Subcutaneous abdominal adipose tissue (tissue), 5 donors: ENCODE results near the gene HPSE.

Experiments
- H3K27ac ChIP-seq: one replicate; pipeline ENCODE4 v1.7.0; 2013; ENCODE audit warnings: low read depth, mild to moderate bottlenecking, inconsistent platforms, low read length, moderate library complexity
- H3K27me3 ChIP-seq, 5 donors: one replicate each; pipeline ENCODE4 v1.7.0; 2013; ENCODE audit warnings: low read length in 5 of 5, inconsistent platforms in 1 of 5; ENCODE audit not compliant: control insufficient read depth in 5 of 5, insufficient read depth in 4 of 5
- H3K36me3 ChIP-seq, 5 donors: one replicate each; pipeline ENCODE4 v1.7.0; 2013; ENCODE audit warnings: low read length in 5 of 5; ENCODE audit not compliant: control insufficient read depth in 5 of 5, insufficient read depth in 5 of 5
- H3K4me1 ChIP-seq, 5 donors: one replicate each; pipeline ENCODE4 v1.7.0; 2013; ENCODE audit warnings: low read length in 5 of 5, mild to moderate bottlenecking in 3 of 5, moderate library complexity in 1 of 5; ENCODE audit not compliant: control insufficient read depth in 5 of 5, insufficient read depth in 5 of 5
- H3K4me3 ChIP-seq, 5 donors: one replicate each; pipeline ENCODE4 v1.7.0; 2013; ENCODE audit warnings: low read length in 5 of 5, low read depth in 1 of 5
- H3K9ac ChIP-seq, 5 donors: one replicate each; pipeline ENCODE4 v1.7.0; 2013; ENCODE audit warnings: low read length in 5 of 5, mild to moderate bottlenecking in 4 of 5, moderate library complexity in 3 of 5
- H3K9me3 ChIP-seq, 5 donors: one replicate each; pipeline ENCODE4 v1.7.0; 2013; ENCODE audit warnings: low read length in 5 of 5; ENCODE audit not compliant: control insufficient read depth in 5 of 5
- donor health status: healthy.
- donor health status: healthy.
- donor health status: healthy.
- donor health status: healthy.
- donor health status: healthy.

The HPSE gene

DNA sequence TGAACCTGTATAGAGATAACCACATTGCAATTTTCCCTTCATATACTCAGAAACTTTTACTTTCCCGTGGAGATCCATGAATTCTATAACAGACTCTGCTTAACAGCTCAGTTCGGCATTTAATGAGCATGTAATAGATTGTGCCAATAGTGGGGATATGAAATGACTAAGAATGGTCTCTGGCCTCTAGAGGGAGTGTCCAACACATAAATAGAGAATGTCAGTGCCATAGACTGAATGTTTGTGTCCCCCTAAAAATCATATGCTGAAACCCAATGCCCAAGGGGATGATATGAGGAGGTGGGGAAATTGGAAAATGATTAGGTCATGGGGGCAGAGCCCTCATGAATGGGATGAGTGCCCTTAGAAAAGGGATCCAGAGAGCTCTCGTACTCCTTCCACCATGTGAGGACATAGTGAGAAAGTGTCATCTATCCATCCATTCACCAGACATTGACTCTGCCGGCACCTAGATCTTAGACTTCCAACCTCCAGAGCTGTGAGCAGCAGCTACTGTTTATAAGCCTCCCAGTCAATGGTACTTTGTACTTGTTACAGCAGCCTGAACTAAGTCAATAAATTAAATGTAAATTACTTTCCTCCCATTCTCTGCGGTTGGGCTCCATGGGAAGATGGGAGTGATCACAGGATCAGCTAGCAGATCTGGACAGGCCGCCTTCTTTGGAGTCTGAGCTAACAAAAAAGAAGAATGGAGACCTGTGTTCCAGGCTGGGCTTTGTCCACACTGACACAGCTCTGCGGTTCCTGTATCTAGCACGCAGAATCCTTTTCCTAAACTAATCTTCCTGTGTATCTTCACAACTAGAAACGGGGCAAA, 28.1 kb upstream of the HPSE start:
- no peak overlapping the region for H3K27ac ChIP-seq
- no peaks in the 10 kb centered on the region for H3K4me1 ChIP-seq
- H3K9ac ChIP-seq = no peak overlapping the region
- no peaks in the 10 kb centered on the region for H3K27me3 ChIP-seq
- H3K36me3 ChIP-seq = no peaks in the 10 kb centered on the region
- no peak overlapping the region for H3K4me3 ChIP-seq
- H3K9me3 ChIP-seq = no peaks in the 10 kb centered on the region

DNA sequence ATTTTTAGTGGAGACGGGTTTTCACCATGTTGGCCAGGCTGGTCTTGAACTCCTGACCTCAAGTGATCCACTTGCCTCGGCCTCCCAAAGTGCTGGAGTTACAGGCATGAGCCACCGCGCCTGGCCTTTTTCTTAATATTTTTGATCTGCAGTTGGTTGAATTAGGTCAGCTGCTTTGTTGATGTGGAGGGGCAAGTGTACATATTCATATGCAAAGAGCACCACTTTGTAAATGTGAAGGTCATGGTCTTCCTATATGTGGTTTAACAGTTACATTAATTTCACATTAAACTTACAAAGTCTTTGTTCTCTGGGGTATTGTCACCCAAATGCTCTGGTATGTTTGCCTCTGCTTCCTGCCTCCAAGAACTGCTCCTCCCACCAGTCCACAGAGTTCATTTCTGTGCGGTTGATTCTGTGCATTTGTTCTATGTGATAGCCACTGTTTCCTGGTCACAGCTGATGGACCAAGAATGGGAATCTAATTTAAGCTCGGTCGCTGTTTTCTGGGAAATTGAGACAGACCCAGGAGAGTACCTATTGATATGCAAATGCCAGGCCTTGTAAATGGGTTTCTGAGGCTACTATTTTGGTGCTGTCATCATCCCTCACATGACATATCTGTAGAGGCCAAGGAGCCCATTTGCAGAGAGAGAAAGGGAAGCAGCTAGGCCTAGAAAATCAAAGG, 26.9 kb upstream of the HPSE start:
- Histone ChIP-seq H3K4me3 (no peak overlapping the region), H3K36me3 (no peaks in the 10 kb centered on the region), H3K9me3 (no peaks in the 10 kb centered on the region), H3K27ac (no peak overlapping the region), H3K4me1 (peaks cover 0 to 8% (median 0%) of the 10 kb centered on the region in 5 donors), H3K9ac (no peak overlapping the region), H3K27me3 (no peaks in the 10 kb centered on the region)

DNA sequence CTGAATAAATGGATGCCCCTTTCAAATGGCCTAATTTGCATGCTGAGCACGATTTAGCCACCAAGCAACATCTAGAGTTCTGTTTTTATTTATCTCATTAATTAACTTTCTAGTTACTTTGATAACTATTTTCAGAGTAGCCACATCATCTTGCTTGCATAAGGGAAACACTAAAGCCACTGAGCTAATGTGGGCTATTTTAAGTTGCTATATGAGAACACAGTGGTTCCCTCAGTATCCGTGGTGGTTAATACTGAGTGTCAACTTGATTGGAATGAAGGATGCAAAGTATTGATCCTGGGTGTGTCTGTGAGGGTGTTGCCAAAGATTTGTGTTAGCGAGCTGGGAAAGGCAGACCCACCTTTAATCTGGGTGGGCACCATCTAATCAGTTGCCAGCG, 25.4 kb upstream of the HPSE start:
- no peak overlapping the region for H3K27ac ChIP-seq
- H3K4me3 ChIP-seq = no peak overlapping the region
- H3K9ac ChIP-seq = no peak overlapping the region
- H3K4me1 ChIP-seq = peaks cover 0 to 8% (median 0%) of the 10 kb centered on the region in 5 donors
- no peaks in the 10 kb centered on the region for H3K27me3 ChIP-seq
- no peaks in the 10 kb centered on the region for H3K9me3 ChIP-seq
- H3K36me3 ChIP-seq = no peaks in the 10 kb centered on the region

DNA sequence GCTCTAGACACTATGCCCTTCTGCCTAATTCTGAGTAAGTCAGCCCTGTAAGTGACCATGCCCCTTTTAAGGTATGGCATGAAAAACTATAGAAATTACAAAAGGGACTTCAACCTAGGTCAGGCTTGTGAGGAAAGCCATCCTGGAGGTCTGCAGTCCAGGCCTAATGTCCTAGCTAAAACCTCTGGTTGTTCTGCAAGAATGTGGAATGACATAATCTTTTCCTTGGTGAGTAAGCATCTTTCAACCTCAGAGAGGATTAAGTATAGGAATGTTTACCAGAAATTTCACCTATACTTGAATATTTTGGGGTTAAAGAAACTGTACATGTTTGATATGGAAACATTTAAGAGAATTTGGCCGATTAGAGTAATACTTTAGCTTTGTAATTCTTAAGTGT, 23.8 kb upstream of the HPSE start:
- Histone ChIP-seq H3K36me3 (no peaks in the 10 kb centered on the region), H3K4me3 (no peak overlapping the region), H3K27me3 (no peaks in the 10 kb centered on the region), H3K4me1 (peaks cover 0 to 8% (median 0%) of the 10 kb centered on the region in 5 donors), H3K9ac (no peak overlapping the region), H3K9me3 (peaks cover 0 to 7% (median 3%) of the 10 kb centered on the region in 5 donors), H3K27ac (no peak overlapping the region)

DNA sequence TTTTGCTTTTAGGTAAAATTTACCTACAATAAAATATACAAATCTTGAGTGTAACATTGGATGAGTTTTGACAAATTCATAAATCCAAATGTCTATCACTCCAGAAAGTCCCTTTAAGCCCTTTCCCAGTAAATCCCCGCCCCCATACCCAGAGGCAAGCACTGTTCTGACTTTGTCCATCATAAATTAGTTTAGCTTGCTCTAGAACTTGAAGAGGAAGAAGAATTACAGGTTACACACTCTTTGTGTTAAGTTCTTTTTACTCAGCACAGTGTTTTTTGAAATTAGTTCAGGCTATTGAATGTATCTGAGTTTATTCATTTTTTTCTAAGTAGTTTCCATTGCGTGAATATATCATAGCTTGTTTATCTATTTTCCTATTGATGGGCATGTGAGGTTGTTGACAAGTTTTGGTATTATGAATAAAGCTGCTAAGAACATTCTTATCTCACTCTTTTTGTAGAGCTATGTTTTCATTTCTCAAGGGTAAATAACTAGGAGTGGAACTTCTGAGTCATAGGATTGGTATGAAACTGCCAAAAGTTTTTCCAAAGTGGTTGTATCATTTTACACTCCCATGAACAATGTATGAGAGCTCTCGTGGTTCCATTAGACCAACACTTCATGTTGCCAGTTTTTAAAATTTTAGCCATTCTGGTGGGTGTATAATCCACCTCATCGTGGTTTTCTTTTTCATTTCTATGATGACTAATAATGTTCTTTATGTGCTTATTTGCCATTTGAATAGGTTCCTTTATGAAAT, 22.4 kb upstream of the HPSE start:
- H3K36me3 ChIP-seq = no peaks in the 10 kb centered on the region
- no peak overlapping the region for H3K27ac ChIP-seq
- H3K9me3 ChIP-seq = peaks cover 0 to 9% (median 3%) of the 10 kb centered on the region in 5 donors
- peaks cover 0 to 8% (median 0%) of the 10 kb centered on the region in 5 donors for H3K4me1 ChIP-seq
- no peak overlapping the region for H3K9ac ChIP-seq
- no peaks in the 10 kb centered on the region for H3K27me3 ChIP-seq
- no peak overlapping the region for H3K4me3 ChIP-seq

DNA sequence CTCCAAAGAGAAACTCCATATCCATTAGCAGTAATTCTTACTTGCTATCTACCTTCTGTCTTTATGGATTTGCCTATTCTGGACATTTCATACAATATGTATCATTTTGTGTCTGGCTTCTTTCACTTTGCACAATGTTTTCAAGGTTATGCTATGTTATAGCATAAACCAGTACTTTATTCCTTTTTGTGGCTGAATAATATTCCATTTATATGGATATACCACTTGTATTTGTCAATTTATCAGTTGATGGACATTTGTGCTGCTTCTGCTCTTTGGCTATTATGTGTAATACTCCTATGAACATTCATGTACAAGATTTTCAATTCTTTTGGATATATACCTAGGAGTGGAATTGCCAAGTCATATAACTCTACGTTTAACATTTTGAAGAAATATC, 18.9 kb upstream of the HPSE start:
- H3K9me3 ChIP-seq = peaks cover 0 to 9% (median 4%) of the 10 kb centered on the region in 5 donors
- no peak overlapping the region for H3K9ac ChIP-seq
- H3K4me1 ChIP-seq = peaks cover 0 to 8% (median 0%) of the 10 kb centered on the region in 5 donors
- no peak overlapping the region for H3K27ac ChIP-seq
- H3K27me3 ChIP-seq = no peaks in the 10 kb centered on the region
- H3K4me3 ChIP-seq = no peak overlapping the region
- no peaks in the 10 kb centered on the region for H3K36me3 ChIP-seq

DNA sequence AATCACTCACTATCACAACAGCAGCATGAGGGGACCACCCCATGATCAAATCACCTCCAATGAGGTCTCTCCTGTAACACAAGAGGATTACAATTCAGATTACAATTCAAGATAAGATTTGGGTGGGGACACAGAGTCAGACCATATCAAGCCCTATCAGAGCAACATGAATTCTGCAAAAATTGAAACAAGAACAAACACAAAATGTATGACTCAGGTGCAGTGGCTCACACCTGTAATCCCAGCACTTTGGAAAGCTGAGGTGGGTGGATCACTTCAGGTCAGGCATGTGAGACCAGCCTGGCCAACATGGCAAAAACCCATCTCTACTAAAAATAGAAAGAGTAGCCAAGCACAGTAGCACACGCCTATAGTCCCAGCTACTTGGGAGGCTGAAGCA, 13.4 kb upstream of the HPSE start:
- Histone ChIP-seq H3K4me1 (no peaks in the 10 kb centered on the region), H3K9me3 (peaks cover 0 to 10% (median 4%) of the 10 kb centered on the region in 5 donors), H3K27ac (no peak overlapping the region), H3K4me3 (no peak overlapping the region), H3K27me3 (no peaks in the 10 kb centered on the region), H3K9ac (no peak overlapping the region), H3K36me3 (no peaks in the 10 kb centered on the region)

DNA sequence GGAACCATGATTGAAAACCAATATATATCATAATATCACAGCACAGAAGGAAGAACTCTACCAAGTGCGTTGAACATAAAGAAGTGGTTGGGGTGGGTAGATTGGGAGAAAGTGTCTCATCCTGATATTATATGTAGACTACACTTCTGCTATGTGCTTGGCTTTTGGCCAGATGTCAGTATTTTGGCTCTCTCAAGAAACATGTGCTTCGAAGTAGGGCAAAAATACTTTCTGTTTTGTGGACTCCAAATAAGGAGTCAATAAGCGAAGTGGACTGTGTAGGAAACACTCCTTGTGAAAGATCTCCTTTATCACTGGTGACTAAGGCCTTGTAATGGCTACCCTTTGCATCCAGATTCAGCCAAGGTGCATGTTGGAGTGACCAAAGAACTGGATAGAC, 7.8 kb upstream of the HPSE start:
- Histone ChIP-seq H3K9me3 (peaks cover 0 to 14% (median 0%) of the 10 kb centered on the region in 5 donors), H3K4me1 (no peaks in the 10 kb centered on the region), H3K9ac (no peak overlapping the region), H3K36me3 (no peaks in the 10 kb centered on the region), H3K27ac (no peak overlapping the region), H3K27me3 (no peaks in the 10 kb centered on the region), H3K4me3 (no peak overlapping the region)

DNA sequence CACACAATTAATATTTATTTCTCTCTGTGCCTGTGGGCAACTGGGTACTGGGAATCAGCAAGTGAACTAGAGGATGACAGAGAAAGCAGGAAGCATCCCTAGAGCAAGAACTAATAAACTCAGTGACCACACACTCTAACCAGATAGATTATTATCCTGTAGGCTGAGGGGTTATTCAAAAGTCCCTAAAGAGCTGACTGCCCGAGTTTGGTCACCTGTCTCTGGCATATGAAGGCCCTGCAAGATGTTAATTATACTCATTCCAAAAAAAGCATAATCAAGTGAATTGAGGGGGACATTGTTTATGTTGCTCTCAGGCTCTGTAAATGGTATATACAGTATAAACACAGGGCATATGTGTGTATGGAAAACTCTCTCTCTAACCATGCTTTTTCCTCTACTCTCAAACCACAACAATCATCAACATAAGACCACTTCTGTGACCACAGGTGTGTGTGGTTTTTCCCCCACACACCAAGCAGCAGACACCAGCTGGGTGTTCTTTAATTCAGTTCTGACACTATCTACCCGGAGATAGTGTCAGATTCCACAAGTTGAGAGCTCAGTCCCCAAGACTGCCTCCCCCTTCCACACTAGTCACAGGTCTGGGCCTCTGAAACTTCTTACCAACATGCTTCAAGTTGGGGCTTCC, 6.2 kb upstream of the HPSE start:
- H3K27ac ChIP-seq = no peak overlapping the region
- no peak overlapping the region for H3K4me3 ChIP-seq
- no peak overlapping the region for H3K9ac ChIP-seq
- peaks cover 0 to 6% (median 0%) of the 10 kb centered on the region in 5 donors for H3K9me3 ChIP-seq
- H3K4me1 ChIP-seq = peaks cover 0 to under 1% (median 0%) of the 10 kb centered on the region in 5 donors
- no peaks in the 10 kb centered on the region for H3K36me3 ChIP-seq
- H3K27me3 ChIP-seq = no peaks in the 10 kb centered on the region
